IMR-90 (cell line): ENCODE data around the gene RSBN1. TPM values are rescaled to one million over a fixed set of nuclear protein-coding genes. Genes with fewer than 3 reads are reported as not detected.

Experiments
- ATAC-seq: fragments of 200-7000 bp; cut with Tn5 transposase; 2 replicates; pipeline ENCODE4 v1.9.1; 2020; ENCODE audit warnings: low read depth, mild to moderate bottlenecking, moderate library complexity
- BruUV-seq: library from RNA; stranded (reverse); fragments of 400-500 nt; replicated peaks from 2 replicates; lab custom pipeline; 2021; lab: Mats Ljungman, UMichigan
- CTCF ChIA-PET: fragments of 300-600 bp; formaldehyde crosslinking; extraction: SDS; loops from one replicate; lab custom pipeline; 2021; ENCODE audit warnings: antibody characterized with exemption; lab: Yijun Ruan, JAX
- POLR2A ChIA-PET: fragments of 300-600 bp; sonication (Branson Sonifier 250); formaldehyde crosslinking; loops from one replicate; lab custom pipeline; 2022; ENCODE audit warnings: antibody characterized with exemption; ENCODE audit not compliant: unreplicated experiment; lab: Charles Lee
- DNase-seq: peaks from one replicate; pipeline ENCODE4 v3.0.0; 2013
- H2AFZ ChIP-seq: replicated peaks from 2 replicates; pipeline ENCODE3; 2013; ENCODE audit warnings: low read length, mild to moderate bottlenecking; ENCODE audit not compliant: poor library complexity
- H2AK5ac ChIP-seq: 2 replicates; pipeline ENCODE4 v1.6.1; 2013; ENCODE audit warnings: low read depth, low read length, inconsistent platforms
- H2AK9ac ChIP-seq: replicated peaks from 2 replicates; pipeline ENCODE3; 2013; ENCODE audit warnings: mild to moderate bottlenecking, low read depth, low read length, moderate library complexity; ENCODE audit not compliant: poor library complexity
- H2BK120ac ChIP-seq: 2 replicates; pipeline ENCODE4 v1.6.1; 2013; ENCODE audit warnings: low read depth, low read length, inconsistent platforms
- H2BK15ac ChIP-seq: 3 replicates; pipeline ENCODE4 v1.6.1; 2013; ENCODE audit warnings: low read depth, low read length, inconsistent platforms
- H2BK20ac ChIP-seq: 2 replicates; pipeline ENCODE4 v1.6.1; 2013; ENCODE audit warnings: low read depth, mild to moderate bottlenecking, inconsistent platforms, low read length, moderate library complexity
- H2BK5ac ChIP-seq: 2 replicates; pipeline ENCODE4 v1.6.1; 2013; ENCODE audit warnings: mild to moderate bottlenecking, low read depth, low read length, inconsistent platforms; ENCODE audit not compliant: poor library complexity, severe bottlenecking
- H3K14ac ChIP-seq: replicated peaks from 2 replicates; pipeline ENCODE4 v1.6.1; 2013; ENCODE audit warnings: low read depth, low read length, inconsistent platforms
- H3K18ac ChIP-seq: 2 replicates; pipeline ENCODE4 v1.6.1; 2013; ENCODE audit warnings: low read depth, low read length, control low read depth
- H3K23ac ChIP-seq: 2 replicates; pipeline ENCODE4 v1.6.1; 2013; ENCODE audit warnings: low read depth, low read length, inconsistent platforms
- H3K27ac ChIP-seq: 2 replicates; pipeline ENCODE4 v1.5.1; 2013; ENCODE audit warnings: mild to moderate bottlenecking, control low read depth, low read length; ENCODE audit not compliant: insufficient read depth
- H3K27me3 ChIP-seq: 2 replicates; pipeline ENCODE4 v1.6.1; 2013; ENCODE audit warnings: low read length; ENCODE audit not compliant: control insufficient read depth, insufficient read depth
- H3K36me3 ChIP-seq: 2 replicates; pipeline ENCODE4 v1.6.1; 2013; ENCODE audit warnings: low read length, mixed read lengths; ENCODE audit not compliant: control insufficient read depth, insufficient read depth
- H3K4ac ChIP-seq: 2 replicates; pipeline ENCODE4 v1.6.1; 2013; ENCODE audit warnings: low read depth, low read length, inconsistent platforms
- H3K4me1 ChIP-seq: 2 replicates; pipeline ENCODE4 v1.6.1; 2013; ENCODE audit warnings: low read length, mixed read lengths; ENCODE audit not compliant: control insufficient read depth, insufficient read depth
- H3K4me2 ChIP-seq: 2 replicates; pipeline ENCODE4 v1.6.1; 2013; ENCODE audit warnings: low read depth, mild to moderate bottlenecking, control low read depth, low read length, moderate library complexity
- H3K4me3 ChIP-seq: 2 replicates; pipeline ENCODE4 v1.5.1; 2013; ENCODE audit warnings: low read depth, mild to moderate bottlenecking, control low read depth, low read length, moderate library complexity; ENCODE audit not compliant: insufficient read depth
- H3K56ac ChIP-seq: 2 replicates; pipeline ENCODE4 v1.6.1; 2013; ENCODE audit warnings: low read length, inconsistent platforms; ENCODE audit not compliant: insufficient read depth; ENCODE audit errors: extremely low read depth
- H3K79me1 ChIP-seq, 2 experiments: 2 replicates each; pipeline ENCODE4 v1.6.1; 2013; ENCODE audit warnings: low read length in 2 of 2, inconsistent platforms in 1 of 2, low read depth in 1 of 2
- H3K9ac ChIP-seq: 2 replicates; pipeline ENCODE4 v1.6.1; 2013; ENCODE audit warnings: low read depth, low read length, control low read depth
- H3K9me1 ChIP-seq: 2 replicates; pipeline ENCODE4 v1.6.1; 2013; ENCODE audit warnings: low read length, inconsistent platforms; ENCODE audit not compliant: insufficient read depth
- H3K9me3 ChIP-seq: 2 replicates; pipeline ENCODE4 v1.6.1; 2013; ENCODE audit warnings: low read length; ENCODE audit not compliant: control insufficient read depth, insufficient read depth
- H4K20me1 ChIP-seq: 2 replicates; pipeline ENCODE4 v1.6.1; 2013; ENCODE audit warnings: low read length, inconsistent platforms; ENCODE audit not compliant: insufficient read depth
- H4K5ac ChIP-seq: 2 replicates; pipeline ENCODE4 v1.6.1; 2013; ENCODE audit warnings: mild to moderate bottlenecking, low read depth, low read length, control low read depth
- H4K8ac ChIP-seq, 2 experiments: 2 replicates each; pipeline ENCODE4 v1.6.1; 2013; ENCODE audit warnings: low read depth in 2 of 2, low read length in 2 of 2, control low read depth in 1 of 2, inconsistent platforms in 1 of 2
- H4K91ac ChIP-seq: 2 replicates; pipeline ENCODE4 v1.6.1; 2013; ENCODE audit warnings: low read depth, low read length, inconsistent platforms; ENCODE audit not compliant: insufficient read depth
- BHLHE40 ChIP-seq: fragments of 150-350 bp; IDR thresholded peaks from 2 replicates; pipeline ENCODE4 v1.6.1; 2016; ENCODE audit warnings: mild to moderate bottlenecking, low read depth, low read length
- FOS ChIP-seq: fragments of 150-350 bp; IDR thresholded peaks from 2 replicates; pipeline ENCODE4 v1.6.1; 2016; ENCODE audit warnings: low read depth, low read length
- MAZ ChIP-seq: IDR thresholded peaks from 2 replicates; pipeline ENCODE4 v1.6.1; 2012; ENCODE audit warnings: low read depth, mild to moderate bottlenecking, low read length, improper control_type of control experiment, moderate library complexity, borderline replicate concordance
- RAD21 ChIP-seq: IDR thresholded peaks from 2 replicates; pipeline ENCODE4 v1.6.1; 2012; ENCODE audit warnings: low read length, improper control_type of control experiment
- RCOR1 ChIP-seq: IDR thresholded peaks from 2 replicates; pipeline ENCODE4 v1.6.1; 2012; ENCODE audit warnings: mild to moderate bottlenecking, low read length, improper control_type of control experiment; ENCODE audit not compliant: insufficient replicate concordance
- WGBS, 2 experiments: methylation state at CpG; one replicate each; pipeline versions ENCODE4 v1.1.5 to v1.1.7; 2013; ENCODE audit warnings: missing lambda C conversion rate in 2 of 2; ENCODE audit not compliant: insufficient read length in 1 of 2; ENCODE audit errors: extremely low coverage in 2 of 2; 5-methylcytosine and 5-hydroxymethylcytosine counted together
- dilution Hi-C: fragments of 300-500 bp; cut with HindIII; formaldehyde crosslinking; loops from one replicate; pipeline ENCODE4 v1.14.3; 2018; ENCODE audit warnings: low sequenced_read_pairs; ENCODE audit not compliant: unreplicated experiment
- in situ Hi-C: fragments of 300-500 bp; cut with MboI; formaldehyde crosslinking; loops from 3 replicates; pipeline ENCODE4 v1.14.3; 2019; ENCODE audit warnings: low sequenced_read_pairs, inconsistent platforms, mixed read lengths
- intact Hi-C: fragments of 100-400 bp; cut with micrococcal nuclease; formaldehyde crosslinking; loops from 2 replicates; pipeline ENCODE4 v1.10.0; 2022
- polyA plus RNA-seq, 3 experiments: library from polyadenylated mRNA; depleted of rRNA; stranded (reverse); fragments of >200 nt; gene quantifications; 2 replicates each; pipeline ENCODE4 v1.2.3, GENCODE V29; 2012; ENCODE audit warnings: low replicate concordance in 1 of 3
- total RNA-seq: library from RNA; depleted of rRNA; stranded (reverse); fragments of >200 nt; gene quantifications from 2 replicates; pipeline ENCODE4 v1.2.3, GENCODE V29; 2012
- TF ChIP-seq, protein P1 (sequence below): fragments of 150-350 bp; IDR thresholded peaks from 2 replicates; pipeline ENCODE4 v1.6.1; 2016; ENCODE audit warnings: low read depth, mild to moderate bottlenecking, low read length, moderate library complexity, borderline replicate concordance

Gene RSBN1
- total and polyA plus RNA-seq, 2 of the 4 experiments (the other 2 are of a cell fraction) = 5.3 to 11.7 TPM

- Histone ChIP-seq H2BK15ac (no peak overlapping the region), H3K56ac (no peak overlapping the region), H2BK120ac (no peak overlapping the region), H2AK9ac (no peak overlapping the region), H2BK5ac (no peak overlapping the region), H3K18ac (no peak overlapping the region), H4K5ac (no peak overlapping the region), H2BK20ac (no peak overlapping the region), H3K9ac (no peak overlapping the region), H4K20me1 (no peaks in the 10 kb centered on the region), H3K27me3 (no peaks in the 10 kb centered on the region), H3K23ac (no peak overlapping the region), H3K4me3 (no peak overlapping the region), H3K9me1 (no peaks in the 10 kb centered on the region), H3K14ac (no peak overlapping the region), H4K91ac (no peak overlapping the region), H4K8ac (no peak overlapping the region), H3K79me1 (peaks cover 0 to 3% of the 10 kb centered on the region in 2 experiments; a peak in 1 of 4 replicates), H3K4ac (no peak overlapping the region), H3K4me2 (no peak overlapping the region), H2AFZ (no peak overlapping the region), H3K36me3 (peaks cover 13% of the 10 kb centered on the region), H3K27ac (no peak overlapping the region), H3K4me1 (no peaks in the 10 kb centered on the region), H2AK5ac (no peak overlapping the region), H3K9me3 (no peaks in the 10 kb centered on the region)
- POLR2A ChIA-PET = no interaction called here
- CTCF ChIA-PET = no interaction called here
- no peak for ATAC-seq
- no peak for TF ChIP-seq RAD21
- no peak for TF ChIP-seq RCOR1
- no peak for TF ChIP-seq BHLHE40
- TF ChIP-seq MAZ = no peak
- TF ChIP-seq, protein P1, sequence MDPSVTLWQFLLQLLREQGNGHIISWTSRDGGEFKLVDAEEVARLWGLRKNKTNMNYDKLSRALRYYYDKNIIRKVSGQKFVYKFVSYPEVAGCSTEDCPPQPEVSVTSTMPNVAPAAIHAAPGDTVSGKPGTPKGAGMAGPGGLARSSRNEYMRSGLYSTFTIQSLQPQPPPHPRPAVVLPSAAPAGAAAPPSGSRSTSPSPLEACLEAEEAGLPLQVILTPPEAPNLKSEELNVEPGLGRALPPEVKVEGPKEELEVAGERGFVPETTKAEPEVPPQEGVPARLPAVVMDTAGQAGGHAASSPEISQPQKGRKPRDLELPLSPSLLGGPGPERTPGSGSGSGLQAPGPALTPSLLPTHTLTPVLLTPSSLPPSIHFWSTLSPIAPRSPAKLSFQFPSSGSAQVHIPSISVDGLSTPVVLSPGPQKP = no peak
- no peak for TF ChIP-seq FOS
- no peak for DNase-seq
- WGBS, 2 experiments = no CpG with 5 or more reads among the region's 5 CpGs
- in situ Hi-C loops = no loop called here
- dilution Hi-C loops = no loop called here
- no TSS peak for BruUV-seq
- intact Hi-C loops = no loop called here
These were observed 79.5 kb downstream of the RSBN1 start for GRCh38 chr1:113732802-113733201.
